B cell (primary cell): ENCODE measurements around the gene ZFAND6. TPM values are rescaled to one million over a fixed set of nuclear protein-coding genes. Genes with fewer than 3 reads are reported as not detected.

ENCODE experiments used
- ATAC-seq: fragments of 200-7000 bp; cut with Tn5 transposase; one replicate; pipeline ENCODE4 v1.10.0; 2021; ENCODE audit warnings: low read depth, mild to moderate bottlenecking, moderate number of reproducible peaks, moderate library complexity
- CTCF ChIA-PET: fragments of 350-600 bp; sonication (Branson Sonifier 250); formaldehyde crosslinking; loops from one replicate; lab custom pipeline; 2021; ENCODE audit warnings: antibody characterized with exemption, inconsistent platforms; lab: Charles Lee
- POLR2A ChIA-PET: fragments of 350-600 bp; sonication (Branson Sonifier 250); formaldehyde crosslinking; loops from one replicate; lab custom pipeline; 2021; ENCODE audit warnings: antibody characterized with exemption; lab: Charles Lee
- DNase-seq: peaks from one replicate; pipeline ENCODE4 v3.0.0; 2013
- H2AFZ ChIP-seq: 2 replicates; pipeline ENCODE4 v1.6.1; 2012; ENCODE audit warnings: mild to moderate bottlenecking, low read depth, low read length; ENCODE audit not compliant: insufficient read depth, poor library complexity, severe bottlenecking
- H3K27ac ChIP-seq, 2 donors: 1 replicate in 1 of 2; 2 replicates in 1 of 2; pipeline ENCODE4 v1.5.1; 2012 to 2013; ENCODE audit warnings: low read length in 2 of 2, mild to moderate bottlenecking in 2 of 2, moderate library complexity in 1 of 2
- H3K27me3 ChIP-seq, 4 experiments: fragments of 200-600 bp in 1 of 4; sonication (generic) in 1 of 4; replicated peaks in 1 of 4; 1 replicate in 2 of 4; 2 replicates in 2 of 4; pipeline versions ENCODE4 v1.6.1 to v1.7.0; 2013 to 2016; ENCODE audit warnings: low read length in 3 of 4, mild to moderate bottlenecking in 2 of 4, mixed read lengths in 1 of 4, moderate library complexity in 1 of 4; ENCODE audit not compliant: insufficient read depth in 4 of 4, control insufficient read depth in 3 of 4; ENCODE audit errors: control extremely low read depth in 1 of 4
- H3K36me3 ChIP-seq, 2 experiments: replicated peaks in 1 of 2; 1 replicate in 1 of 2; 2 replicates in 1 of 2; pipeline versions ENCODE4 v1.6.1 to v1.7.1; 2013; ENCODE audit warnings: low read length in 1 of 2; ENCODE audit not compliant: insufficient read depth in 2 of 2, control insufficient read depth in 1 of 2; ENCODE audit errors: control extremely low read depth in 1 of 2, extremely low read depth in 1 of 2
- H3K4me1 ChIP-seq, 2 donors: fragments of 200-600 bp in 1 of 2; sonication (generic) in 1 of 2; 1 replicate in 1 of 2; 2 replicates in 1 of 2; pipeline versions ENCODE4 v1.5.1 to v1.6.1; 2013 to 2017; ENCODE audit warnings: low read length in 2 of 2; ENCODE audit not compliant: control insufficient read depth in 2 of 2, insufficient read depth in 2 of 2
- H3K4me2 ChIP-seq: replicated peaks from 2 replicates; pipeline ENCODE3; 2012; ENCODE audit warnings: mild to moderate bottlenecking, low read depth, low read length; ENCODE audit not compliant: poor library complexity, severe bottlenecking
- H3K4me3 ChIP-seq, 5 experiments: fragments of 200-600 bp in 1 of 5; sonication (generic) in 1 of 5; 1 replicate in 3 of 5; 2 replicates in 2 of 5; pipeline versions ENCODE4 v1.5.1 to v1.7.0; 2011 to 2016; ENCODE audit warnings: low read length in 4 of 5, mild to moderate bottlenecking in 4 of 5, low read depth in 2 of 5, control low read depth in 1 of 5, moderate library complexity in 1 of 5; ENCODE audit not compliant: insufficient read depth in 1 of 5; ENCODE audit errors: control extremely low read depth in 1 of 5, extremely low read depth in 1 of 5
- H3K79me2 ChIP-seq: fragments of 200-600 bp; sonication (generic); one replicate; pipeline ENCODE4 v1.6.0; 2016; ENCODE audit warnings: low read length; ENCODE audit not compliant: control insufficient read depth, insufficient read depth
- H3K9ac ChIP-seq: fragments of 200-600 bp; sonication (generic); 2 replicates; pipeline ENCODE4 v1.6.1; 2017; ENCODE audit warnings: mild to moderate bottlenecking, low read length, moderate library complexity
- H3K9me3 ChIP-seq, 3 donors: one replicate each; pipeline versions ENCODE4 v1.6.1 to v1.7.1; 2013; ENCODE audit warnings: low read length in 2 of 3; ENCODE audit not compliant: control insufficient read depth in 2 of 3, insufficient read depth in 1 of 3; ENCODE audit errors: control extremely low read depth in 1 of 3
- H4K20me1 ChIP-seq: 2 replicates; pipeline ENCODE4 v1.6.0; 2012; ENCODE audit warnings: mild to moderate bottlenecking, low read length; ENCODE audit not compliant: insufficient read depth, control insufficient read depth, poor library complexity, severe bottlenecking
- H3K27ac Mint-ChIP-seq: one replicate; pipeline ENCODE4 v1.8.0; 2021; ENCODE audit warnings: mixed read lengths
- H3K27me3 Mint-ChIP-seq: one replicate; pipeline ENCODE4 v1.8.0; 2021; ENCODE audit warnings: mixed read lengths
- H3K4me1 Mint-ChIP-seq: one replicate; pipeline ENCODE4 v1.8.0; 2021; ENCODE audit warnings: mixed read lengths
- H3K4me3 Mint-ChIP-seq: one replicate; pipeline ENCODE4 v1.8.0; 2021; ENCODE audit warnings: mixed read lengths
- H3K9me3 Mint-ChIP-seq: one replicate; pipeline ENCODE4 v1.8.0; 2022; ENCODE audit warnings: mixed read lengths; ENCODE audit not compliant: insufficient read depth
- CTCF ChIP-seq: fragments of 200-600 bp; IDR thresholded peaks from one replicate; pipeline ENCODE4 v1.8.0; 2022; ENCODE audit warnings: antibody characterized with exemption, mild to moderate bottlenecking
- EZH2 ChIP-seq: IDR thresholded peaks from 2 replicates; pipeline ENCODE4 v1.6.1; 2012; ENCODE audit warnings: borderline replicate concordance, low read depth, mild to moderate bottlenecking, moderate library complexity, low read length; ENCODE audit not compliant: insufficient read depth, poor library complexity, severe bottlenecking
- WGBS: methylation state at CpG from one replicate; pipeline ENCODE4 v1.1.5; 2013; ENCODE audit warnings: missing lambda C conversion rate; ENCODE audit not compliant: insufficient coverage; 5-methylcytosine and 5-hydroxymethylcytosine counted together
- intact Hi-C: fragments of 100-400 bp; cut with micrococcal nuclease; formaldehyde crosslinking; loops from one replicate; pipeline ENCODE4 v1.10.0; 2022
- polyA plus RNA-seq: library from polyadenylated mRNA; depleted of rRNA; stranded (reverse); fragments of >200 nt; gene quantifications from 2 replicates; pipeline ENCODE4 v1.2.3, GENCODE V29; 2012
- total RNA-seq, 2 donors: library from RNA; stranded (reverse); fragments of 120-200 nt in 1 of 2; gene quantifications; 1 replicate in 1 of 2; 2 replicates in 1 of 2; pipeline versions ENCODE4 v1.2.3 to v1.2.4, GENCODE V29; 2013 to 2022

ZFAND6 gene
- total and polyA plus RNA-seq, 2 donors (not counting 1 experiment from before 2014, with no cell fraction given): 60.6 to 144 TPM

GRCh38 chr15:80162059-80162554 lies 102.6 kb downstream of the ZFAND6 start:
- POLR2A ChIA-PET: no interaction called here
- WGBS: 83% methylated on average over 2 of the region's 6 CpGs

GRCh38 chr15:80163217-80163616 lies 103.7 kb downstream of the ZFAND6 start:
- 98% methylated on average over 5 of the region's 5 CpGs for WGBS
- no peak overlapping the region for H3K4me3 Mint-ChIP-seq
- H3K9ac ChIP-seq: no peak overlapping the region
- H3K27me3 ChIP-seq: no peaks in the 10 kb centered on the region
- no peaks in the 10 kb centered on the region for H3K79me2 ChIP-seq
- no peak overlapping the region for H3K4me3 ChIP-seq
- no peak overlapping the region for H3K4me2 ChIP-seq
- peaks cover 22% of the 10 kb centered on the region for H3K4me1 Mint-ChIP-seq
- H3K4me1 ChIP-seq: peaks cover 10 to 16% of the 10 kb centered on the region in 2 donors
- no peak overlapping the region for H3K27ac Mint-ChIP-seq
- POLR2A ChIA-PET: no interaction called here
- TF ChIP-seq CTCF: no peak
- no peak for TF ChIP-seq EZH2
- CTCF ChIA-PET: interaction anchor here (1.6 kb wide), 1 partner anchor 10 kb away, joined by 7 read pairs; no protein-coding TSS in a partner anchor
- no peaks in the 10 kb centered on the region for H3K9me3 ChIP-seq
- ATAC-seq: no peak
- H2AFZ ChIP-seq: no peak overlapping the region
- H3K9me3 Mint-ChIP-seq: no peaks in the 10 kb centered on the region
- no peaks in the 10 kb centered on the region for H3K27me3 Mint-ChIP-seq
- H3K36me3 ChIP-seq: no peaks in the 10 kb centered on the region
- no peaks in the 10 kb centered on the region for H4K20me1 ChIP-seq
- intact Hi-C loops: no loop called here
- DNase-seq: no peak
- H3K27ac ChIP-seq: no peak overlapping the region

More at GRCh38 chr15:80162059-80162554, 102.6 kb downstream of the ZFAND6 start:
- CTCF ChIA-PET: interaction anchor here (1.6 kb wide), 1 partner anchor 11 kb away, joined by 7 read pairs; no protein-coding TSS in a partner anchor
- ATAC-seq: no peak
- no peaks in the 10 kb centered on the region for H3K27me3 Mint-ChIP-seq
- no peak overlapping the region for H3K9ac ChIP-seq
- no peak overlapping the region for H2AFZ ChIP-seq
- H3K79me2 ChIP-seq: no peaks in the 10 kb centered on the region
- H3K9me3 Mint-ChIP-seq: no peaks in the 10 kb centered on the region
- TF ChIP-seq EZH2 (no peak), CTCF (no peak)
- H3K36me3 ChIP-seq: no peaks in the 10 kb centered on the region
- H3K4me1 Mint-ChIP-seq: peaks cover 22% of the 10 kb centered on the region
- no peak overlapping the region for H3K4me2 ChIP-seq
- no peaks in the 10 kb centered on the region for H3K9me3 ChIP-seq
- H3K4me3 Mint-ChIP-seq: no peak overlapping the region
- H3K27ac Mint-ChIP-seq: no peak overlapping the region
- no peaks in the 10 kb centered on the region for H3K27me3 ChIP-seq
- H3K4me3 ChIP-seq: no peak overlapping the region
- no peak overlapping the region for H3K27ac ChIP-seq
- intact Hi-C loops: no loop called here
- no peaks in the 10 kb centered on the region for H4K20me1 ChIP-seq
- no peak for DNase-seq
- H3K4me1 ChIP-seq: peaks cover 10 to 16% of the 10 kb centered on the region in 2 donors
